Measurements from ENCODE around the gene METTL25. TPM values are rescaled to one million over a fixed set of nuclear protein-coding genes. Genes with fewer than 3 reads are reported as not detected.

The METTL25 gene
- polyA plus RNA-seq, 1 of the 3 experiments (the other 2 are of a cell fraction), result 3.0 TPM

DNA sequence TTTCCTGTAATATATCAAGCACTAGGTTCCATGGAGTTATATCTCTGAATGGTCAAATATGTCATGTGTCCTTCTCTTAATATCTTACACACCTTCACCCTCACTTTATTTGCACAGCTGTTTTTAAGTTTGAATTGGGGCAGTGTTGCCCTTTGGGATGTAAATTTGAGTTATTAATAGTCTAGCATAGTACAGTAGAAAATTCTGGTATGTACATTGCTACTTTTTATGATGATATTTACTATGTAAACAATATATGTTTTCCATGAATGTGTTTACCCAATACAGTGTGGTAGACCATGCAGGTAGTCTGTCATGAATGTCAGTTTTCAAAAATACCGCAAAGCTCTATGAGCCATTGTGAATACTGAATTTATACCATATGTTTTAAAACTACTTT is 50.5 kb downstream of the METTL25 start:
- Histone ChIP-seq H3K27me3 (ENCODE audit: insufficient read depth) (no peaks in the 10 kb centered on the region), H3K4me3 (ENCODE audit: low read depth in 2 of 2, low read length in 1 of 2) (no peak overlapping the region), H3K36me3 (replicated peaks in 1 of 2; ENCODE audit: control insufficient read depth in 1 of 2, insufficient read depth in 2 of 2, low read length in 1 of 2) (no peaks in the 10 kb centered on the region), H3K79me2 (ENCODE audit: insufficient read depth) (no peaks in the 10 kb centered on the region), H3K9me2 (no peaks in the 10 kb centered on the region), H3F3A (replicated peaks; ENCODE audit: insufficient read depth) (no peaks in the 10 kb centered on the region), H3K4me2 (no peak overlapping the region), H4K20me1 (ENCODE audit: insufficient read depth) (no peaks in the 10 kb centered on the region), H3K9ac (no peak overlapping the region), H3K9me3 (no peaks in the 10 kb centered on the region), H2AFZ (ENCODE audit: low read depth) (no peak overlapping the region), H3K4me1 (ENCODE audit: control insufficient read depth in 1 of 2, insufficient read depth in 2 of 2, low read depth in 1 of 2, low read length in 1 of 2) (no peaks in the 10 kb centered on the region), H3K27ac (ENCODE audit: low read depth in 2 of 2, low read length in 1 of 2) (no peak overlapping the region)
- WGBS (ENCODE audit: low lambda C conversion rate), result 97% methylated on average over 1 of the region's 1 CpG
- ChIA-PET POLR2A (no interaction called here), CTCF (interaction anchor here (1.4 kb wide), 1 partner anchor 10 kb away, joined by 3 read pairs; no protein-coding TSS in a partner anchor)
- TF ChIP-seq RXRA (IDR thresholded peaks at IDR 0.05; ENCODE audit: borderline replicate concordance, low read depth), result no peak
- TF ChIP-seq TAF1 (IDR thresholded peaks at IDR 0.05; ENCODE audit: borderline replicate concordance, low read depth, low read length), result no peak
- TF ChIP-seq CHD2 (IDR thresholded peaks at IDR 0.05; ENCODE audit: low read length, partially characterized antibody), result no peak
- no peak for TF ChIP-seq EP300 (IDR thresholded peaks at IDR 0.05; ENCODE audit: borderline replicate concordance in 1 of 2, low read depth in 1 of 2, low read length in 1 of 2)
- no peak for TF ChIP-seq RCOR1 (IDR thresholded peaks at IDR 0.05; ENCODE audit: low read length)
- no peak for TF ChIP-seq ELF1 (IDR thresholded peaks at IDR 0.05)
- TF ChIP-seq MXI1 (IDR thresholded peaks at IDR 0.05; ENCODE audit: low read depth, low read length), result no peak
- no peak for TF ChIP-seq FOXJ3 (CRISPR knock-in tag; IDR thresholded peaks at IDR 0.05)
- TF ChIP-seq, protein P1, sequence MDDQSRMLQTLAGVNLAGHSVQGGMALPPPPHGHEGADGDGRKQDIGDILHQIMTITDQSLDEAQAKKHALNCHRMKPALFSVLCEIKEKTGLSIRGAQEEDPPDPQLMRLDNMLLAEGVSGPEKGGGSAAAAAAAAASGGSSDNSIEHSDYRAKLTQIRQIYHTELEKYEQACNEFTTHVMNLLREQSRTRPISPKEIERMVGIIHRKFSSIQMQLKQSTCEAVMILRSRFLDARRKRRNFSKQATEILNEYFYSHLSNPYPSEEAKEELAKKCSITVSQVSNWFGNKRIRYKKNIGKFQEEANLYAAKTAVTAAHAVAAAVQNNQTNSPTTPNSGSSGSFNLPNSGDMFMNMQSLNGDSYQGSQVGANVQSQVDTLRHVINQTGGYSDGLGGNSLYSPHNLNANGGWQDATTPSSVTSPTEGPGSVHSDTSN (IDR thresholded peaks at IDR 0.05), result no peak
- no peak for TF ChIP-seq FOXM1 (IDR thresholded peaks at IDR 0.05; ENCODE audit: low read depth)
- no peak for TF ChIP-seq GABPA (IDR thresholded peaks at IDR 0.05; ENCODE audit: low read depth)
- TF ChIP-seq, protein P2, sequence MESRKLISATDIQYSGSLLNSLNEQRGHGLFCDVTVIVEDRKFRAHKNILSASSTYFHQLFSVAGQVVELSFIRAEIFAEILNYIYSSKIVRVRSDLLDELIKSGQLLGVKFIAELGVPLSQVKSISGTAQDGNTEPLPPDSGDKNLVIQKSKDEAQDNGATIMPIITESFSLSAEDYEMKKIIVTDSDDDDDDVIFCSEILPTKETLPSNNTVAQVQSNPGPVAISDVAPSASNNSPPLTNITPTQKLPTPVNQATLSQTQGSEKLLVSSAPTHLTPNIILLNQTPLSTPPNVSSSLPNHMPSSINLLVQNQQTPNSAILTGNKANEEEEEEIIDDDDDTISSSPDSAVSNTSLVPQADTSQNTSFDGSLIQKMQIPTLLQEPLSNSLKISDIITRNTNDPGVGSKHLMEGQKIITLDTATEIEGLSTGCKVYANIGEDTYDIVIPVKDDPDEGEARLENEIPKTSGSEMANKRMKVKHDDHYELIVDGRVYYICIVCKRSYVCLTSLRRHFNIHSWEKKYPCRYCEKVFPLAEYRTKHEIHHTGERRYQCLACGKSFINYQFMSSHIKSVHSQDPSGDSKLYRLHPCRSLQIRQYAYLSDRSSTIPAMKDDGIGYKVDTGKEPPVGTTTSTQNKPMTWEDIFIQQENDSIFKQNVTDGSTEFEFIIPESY (IDR thresholded peaks at IDR 0.05; ENCODE audit: borderline replicate concordance, low read depth), result no peak
- no peak for DNase-seq

DNA sequence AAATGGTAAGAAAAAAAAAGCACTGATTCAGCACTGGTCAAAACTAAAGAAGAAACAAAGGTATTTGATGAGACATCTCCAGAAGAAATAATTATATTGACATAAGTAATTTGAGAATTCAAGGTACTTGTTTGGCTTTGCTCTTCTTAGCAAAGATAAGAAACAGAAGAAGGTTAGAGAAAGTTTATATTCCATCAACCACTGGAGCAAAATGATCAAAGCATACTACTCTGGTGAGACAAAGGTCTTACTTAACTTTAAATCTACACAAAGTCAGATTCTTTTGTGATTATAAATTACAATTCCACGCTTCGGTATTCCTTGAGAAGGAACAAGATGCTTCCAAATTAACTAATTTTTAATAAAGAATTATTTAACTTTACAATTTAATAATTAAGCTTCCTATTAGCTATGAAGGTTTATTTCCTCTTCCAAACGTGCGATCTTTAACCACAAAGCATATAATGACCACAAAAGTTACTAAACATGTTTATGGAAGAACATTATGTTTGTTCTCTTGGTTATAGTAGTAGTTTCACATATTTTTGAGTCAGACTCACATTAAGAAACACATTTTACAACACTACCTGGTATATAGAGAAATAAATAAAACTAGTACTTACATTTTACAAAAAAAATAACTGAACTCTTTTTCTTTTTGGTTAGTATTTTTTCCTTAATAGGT is 53.4 kb downstream of the METTL25 start:
- DNase-seq, result no peak
- H3K27ac ChIP-seq (ENCODE audit: low read depth in 2 of 2, low read length in 1 of 2), result no peak overlapping the region
- no peak for TF ChIP-seq POLR2AphosphoS5 (IDR thresholded peaks at IDR 0.05; ENCODE audit: low read depth, low read length)
- no peak for TF ChIP-seq FOSL2 (IDR thresholded peaks at IDR 0.05; ENCODE audit: borderline replicate concordance, low read depth)
- TF ChIP-seq NFIC (IDR thresholded peaks at IDR 0.05; ENCODE audit: borderline replicate concordance), result no peak
- no peak for TF ChIP-seq SMC3 (IDR thresholded peaks at IDR 0.05; ENCODE audit: low read depth, low read length)
- no peak for TF ChIP-seq GABPA (IDR thresholded peaks at IDR 0.05; ENCODE audit: low read depth)
- no peaks in the 10 kb centered on the region; a peak in 3 of 4 replicates for H3K4me1 ChIP-seq (ENCODE audit: control insufficient read depth in 1 of 2, insufficient read depth in 2 of 2, low read depth in 1 of 2, low read length in 1 of 2)
- H3K4me2 ChIP-seq, result no peak overlapping the region
- no peak overlapping the region for H3K9ac ChIP-seq
- H3K79me2 ChIP-seq (ENCODE audit: insufficient read depth), result no peaks in the 10 kb centered on the region
- no peaks in the 10 kb centered on the region for H3F3A ChIP-seq (replicated peaks; ENCODE audit: insufficient read depth)
- CTCF ChIA-PET, result no interaction called here
- H3K36me3 ChIP-seq (replicated peaks in 1 of 2; ENCODE audit: control insufficient read depth in 1 of 2, insufficient read depth in 2 of 2, low read length in 1 of 2), result no peaks in the 10 kb centered on the region
- H3K9me3 ChIP-seq, result no peaks in the 10 kb centered on the region
- H4K20me1 ChIP-seq (ENCODE audit: insufficient read depth), result no peaks in the 10 kb centered on the region
- H2AFZ ChIP-seq (ENCODE audit: low read depth), result no peak overlapping the region
- H3K27me3 ChIP-seq (ENCODE audit: insufficient read depth), result no peaks in the 10 kb centered on the region
- H3K9me2 ChIP-seq, result no peaks in the 10 kb centered on the region
- POLR2A ChIA-PET, result no interaction called here
- 93% methylated on average over 4 of the region's 4 CpGs for WGBS (ENCODE audit: low lambda C conversion rate)
- H3K4me3 ChIP-seq (ENCODE audit: low read depth in 2 of 2, low read length in 1 of 2), result no peak overlapping the region

Measured in SK-N-SH (cell line).